Measurements from ENCODE around the gene DIRAS1. TPM values are rescaled to one million over a fixed set of nuclear protein-coding genes. Genes with fewer than 3 reads are reported as not detected.
"Not testable (repeated sequence)": the region's sequence is repeated elsewhere in the genome, so short reads cannot be mapped to it uniquely, and the experiment has no call there.

Gene DIRAS1
- total RNA-seq, 1 experiment from 2014 or later = 18.5 TPM

DNA sequence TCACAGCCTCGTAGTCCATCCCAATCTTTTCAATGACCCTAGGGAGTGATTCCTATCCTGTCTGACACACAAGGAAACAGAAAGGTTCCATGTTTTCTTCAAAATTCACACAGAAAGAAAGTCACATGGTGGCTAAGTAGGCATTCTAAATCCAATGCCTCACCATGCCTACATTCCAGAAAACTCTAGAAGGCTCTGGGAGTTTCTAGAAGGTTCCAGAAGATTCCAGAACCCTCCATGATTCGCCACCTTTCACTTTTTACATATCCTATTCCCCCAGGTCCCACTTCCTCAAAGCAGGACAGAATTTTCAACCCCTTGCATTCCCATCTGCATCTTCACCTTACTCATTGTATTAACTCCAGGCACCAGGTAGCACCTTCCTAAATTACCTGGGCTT, 41.7 kb downstream of the DIRAS1 start:
- no TSS peak for BruUV-seq (replicated peaks)
- in situ Hi-C loops (cut with HindIII; ENCODE audit: low pct_unique_long_range_greater_than_20kb, low sequenced_read_pairs) (no loop called here), intact Hi-C loops (cut with micrococcal nuclease; ENCODE audit: unreplicated experiment) (no loop called here)
- Histone ChIP-seq H3K9me3 (ENCODE audit: control insufficient read depth, insufficient read depth, low read depth, low read length) (no peaks in the 10 kb centered on the region), H3K4me3 (ENCODE audit: low read depth in 2 of 2, low read length in 2 of 2) (no peak overlapping the region), H3K27ac (ENCODE audit: low read length) (no peak overlapping the region), H3K4me1 (ENCODE audit: control insufficient read depth, insufficient read depth, low read length) (no peaks in the 10 kb centered on the region), H3K27me3 (ENCODE audit: control insufficient read depth, insufficient read depth, low read length) (no peaks in the 10 kb centered on the region), H3K36me3 (ENCODE audit: control insufficient read depth, insufficient read depth, low read length) (no peaks in the 10 kb centered on the region)
- DNase-seq (ENCODE audit: low read depth, low spot score) (no peak), ATAC-seq (no peak)
- TF ChIP-seq TCF7L2 (IDR thresholded peaks at IDR 0.05; ENCODE audit: low read depth, low read length) = no peak
- TF ChIP-seq, protein P1, sequence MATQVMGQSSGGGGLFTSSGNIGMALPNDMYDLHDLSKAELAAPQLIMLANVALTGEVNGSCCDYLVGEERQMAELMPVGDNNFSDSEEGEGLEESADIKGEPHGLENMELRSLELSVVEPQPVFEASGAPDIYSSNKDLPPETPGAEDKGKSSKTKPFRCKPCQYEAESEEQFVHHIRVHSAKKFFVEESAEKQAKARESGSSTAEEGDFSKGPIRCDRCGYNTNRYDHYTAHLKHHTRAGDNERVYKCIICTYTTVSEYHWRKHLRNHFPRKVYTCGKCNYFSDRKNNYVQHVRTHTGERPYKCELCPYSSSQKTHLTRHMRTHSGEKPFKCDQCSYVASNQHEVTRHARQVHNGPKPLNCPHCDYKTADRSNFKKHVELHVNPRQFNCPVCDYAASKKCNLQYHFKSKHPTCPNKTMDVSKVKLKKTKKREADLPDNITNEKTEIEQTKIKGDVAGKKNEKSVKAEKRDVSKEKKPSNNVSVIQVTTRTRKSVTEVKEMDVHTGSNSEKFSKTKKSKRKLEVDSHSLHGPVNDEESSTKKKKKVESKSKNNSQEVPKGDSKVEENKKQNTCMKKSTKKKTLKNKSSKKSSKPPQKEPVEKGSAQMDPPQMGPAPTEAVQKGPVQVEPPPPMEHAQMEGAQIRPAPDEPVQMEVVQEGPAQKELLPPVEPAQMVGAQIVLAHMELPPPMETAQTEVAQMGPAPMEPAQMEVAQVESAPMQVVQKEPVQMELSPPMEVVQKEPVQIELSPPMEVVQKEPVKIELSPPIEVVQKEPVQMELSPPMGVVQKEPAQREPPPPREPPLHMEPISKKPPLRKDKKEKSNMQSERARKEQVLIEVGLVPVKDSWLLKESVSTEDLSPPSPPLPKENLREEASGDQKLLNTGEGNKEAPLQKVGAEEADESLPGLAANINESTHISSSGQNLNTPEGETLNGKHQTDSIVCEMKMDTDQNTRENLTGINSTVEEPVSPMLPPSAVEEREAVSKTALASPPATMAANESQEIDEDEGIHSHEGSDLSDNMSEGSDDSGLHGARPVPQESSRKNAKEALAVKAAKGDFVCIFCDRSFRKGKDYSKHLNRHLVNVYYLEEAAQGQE (IDR thresholded peaks at IDR 0.05; ENCODE audit: insufficient read depth in 1 of 2, low read depth in 2 of 2, low read length in 1 of 2) = no peak
- TF ChIP-seq SIN3A (IDR thresholded peaks at IDR 0.05; ENCODE audit: borderline replicate concordance, insufficient read depth, low read depth, low read length) = no peak
- TF ChIP-seq, protein P2, sequence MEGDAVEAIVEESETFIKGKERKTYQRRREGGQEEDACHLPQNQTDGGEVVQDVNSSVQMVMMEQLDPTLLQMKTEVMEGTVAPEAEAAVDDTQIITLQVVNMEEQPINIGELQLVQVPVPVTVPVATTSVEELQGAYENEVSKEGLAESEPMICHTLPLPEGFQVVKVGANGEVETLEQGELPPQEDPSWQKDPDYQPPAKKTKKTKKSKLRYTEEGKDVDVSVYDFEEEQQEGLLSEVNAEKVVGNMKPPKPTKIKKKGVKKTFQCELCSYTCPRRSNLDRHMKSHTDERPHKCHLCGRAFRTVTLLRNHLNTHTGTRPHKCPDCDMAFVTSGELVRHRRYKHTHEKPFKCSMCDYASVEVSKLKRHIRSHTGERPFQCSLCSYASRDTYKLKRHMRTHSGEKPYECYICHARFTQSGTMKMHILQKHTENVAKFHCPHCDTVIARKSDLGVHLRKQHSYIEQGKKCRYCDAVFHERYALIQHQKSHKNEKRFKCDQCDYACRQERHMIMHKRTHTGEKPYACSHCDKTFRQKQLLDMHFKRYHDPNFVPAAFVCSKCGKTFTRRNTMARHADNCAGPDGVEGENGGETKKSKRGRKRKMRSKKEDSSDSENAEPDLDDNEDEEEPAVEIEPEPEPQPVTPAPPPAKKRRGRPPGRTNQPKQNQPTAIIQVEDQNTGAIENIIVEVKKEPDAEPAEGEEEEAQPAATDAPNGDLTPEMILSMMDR (IDR thresholded peaks at IDR 0.05) = no peak
- no peak for TF ChIP-seq POLR2AphosphoS5 (IDR thresholded peaks at IDR 0.05; ENCODE audit: low read depth, low read length)
- POLR2A ChIA-PET = no interaction called here
- CTCF ChIA-PET = no interaction called here

DNA sequence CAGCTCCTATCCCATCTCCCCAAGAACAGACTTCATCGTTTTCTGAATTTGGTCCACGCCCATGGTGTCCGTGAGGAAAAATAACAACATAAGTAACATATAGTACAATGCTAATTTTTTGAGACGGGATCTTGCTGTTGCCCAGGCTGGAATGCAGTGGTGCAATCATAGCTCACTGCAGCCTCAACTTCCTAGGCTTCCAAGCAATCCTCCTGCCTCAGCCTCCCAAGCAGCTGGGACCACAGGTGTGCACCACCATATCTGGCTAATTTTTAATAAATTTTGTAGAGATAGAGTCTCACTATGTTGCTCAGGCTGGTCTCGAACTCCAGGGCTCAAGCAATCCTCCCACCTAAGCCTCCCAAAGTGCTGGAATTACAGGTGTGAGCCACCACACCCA, 42.2 kb downstream of the DIRAS1 start:
- H3K4me1 ChIP-seq (ENCODE audit: control insufficient read depth, insufficient read depth, low read length); H3K27me3 ChIP-seq (ENCODE audit: control insufficient read depth, insufficient read depth, low read length); BruUV-seq (replicated peaks); H3K4me3 ChIP-seq (ENCODE audit: low read depth in 2 of 2, low read length in 2 of 2); ATAC-seq; POLR2A ChIA-PET; H3K27ac ChIP-seq (ENCODE audit: low read length); DNase-seq (ENCODE audit: low read depth, low spot score); intact Hi-C loops (cut with micrococcal nuclease; ENCODE audit: unreplicated experiment); CTCF ChIA-PET; in situ Hi-C loops (cut with HindIII; ENCODE audit: low pct_unique_long_range_greater_than_20kb, low sequenced_read_pairs); H3K36me3 ChIP-seq (ENCODE audit: control insufficient read depth, insufficient read depth, low read length); H3K9me3 ChIP-seq (ENCODE audit: control insufficient read depth, insufficient read depth, low read depth, low read length): not testable (repeated sequence)

DNA sequence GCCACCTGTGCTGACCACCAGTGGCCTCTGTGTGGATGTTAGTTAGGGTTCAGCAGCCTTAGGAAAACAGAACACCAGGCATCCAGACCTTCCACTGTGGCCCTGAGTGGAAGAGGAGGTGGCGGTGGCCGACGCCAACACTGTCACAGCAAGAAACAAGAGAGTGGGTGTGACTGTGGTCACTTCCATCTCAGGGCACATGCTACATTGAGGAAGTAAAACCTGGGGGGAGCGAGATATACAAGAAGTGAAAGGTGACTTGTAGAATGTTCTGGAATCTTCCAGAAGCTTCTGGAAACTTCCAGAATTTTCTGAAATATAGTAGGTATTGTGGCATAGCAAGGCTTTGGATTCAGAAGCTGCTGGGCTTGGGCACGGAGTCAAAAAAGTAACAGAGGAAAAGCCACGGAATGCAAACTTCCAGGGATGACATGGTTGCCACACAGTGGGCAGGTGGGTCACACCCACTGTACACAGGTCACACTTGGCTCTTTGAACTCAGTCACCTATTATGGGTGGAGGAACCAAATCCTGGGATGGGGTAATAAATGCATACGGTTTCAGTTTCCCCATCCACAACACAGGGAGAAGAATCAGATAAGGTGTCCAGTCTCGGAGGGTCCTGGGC, 43.0 kb downstream of the DIRAS1 start:
- Histone ChIP-seq H3K27ac (ENCODE audit: low read length) (no peak overlapping the region), H3K36me3 (ENCODE audit: control insufficient read depth, insufficient read depth, low read length) (no peaks in the 10 kb centered on the region), H3K4me1 (ENCODE audit: control insufficient read depth, insufficient read depth, low read length) (no peaks in the 10 kb centered on the region), H3K27me3 (ENCODE audit: control insufficient read depth, insufficient read depth, low read length) (no peaks in the 10 kb centered on the region), H3K4me3 (ENCODE audit: low read depth in 2 of 2, low read length in 2 of 2) (no peak overlapping the region), H3K9me3 (ENCODE audit: control insufficient read depth, insufficient read depth, low read depth, low read length) (no peaks in the 10 kb centered on the region)
- TF ChIP-seq TCF7L2 (IDR thresholded peaks at IDR 0.05; ENCODE audit: low read depth, low read length) (no peak), SIN3A (IDR thresholded peaks at IDR 0.05; ENCODE audit: borderline replicate concordance, insufficient read depth, low read depth, low read length) (no peak), POLR2AphosphoS5 (IDR thresholded peaks at IDR 0.05; ENCODE audit: low read depth, low read length) (no peak)
- TF ChIP-seq, protein P2 (IDR thresholded peaks at IDR 0.05) = no peak
- TF ChIP-seq, protein P1 (IDR thresholded peaks at IDR 0.05; ENCODE audit: insufficient read depth in 1 of 2, low read depth in 2 of 2, low read length in 1 of 2) = no peak
- intact Hi-C loops (cut with micrococcal nuclease; ENCODE audit: unreplicated experiment) (no loop called here), in situ Hi-C loops (cut with HindIII; ENCODE audit: low pct_unique_long_range_greater_than_20kb, low sequenced_read_pairs) (no loop called here)
- CTCF ChIA-PET = no interaction called here
- BruUV-seq (replicated peaks) = no TSS peak
- POLR2A ChIA-PET = no interaction called here
- no peak for ATAC-seq
- no peak for DNase-seq (ENCODE audit: low read depth, low spot score)

All from Panc1 (cell line).